RKO (cell line): ENCODE data around the gene HMCN2.

Experiments used
- DNase-seq: peaks from one replicate; pipeline ENCODE4 v3.0.0-alpha.2; 2016; ENCODE audit warnings: low spot score

Gene HMCN2

GRCh38 chr9:130414910-130415746 lies 149.6 kb downstream of the HMCN2 start:
- DNase-seq = no peak

- peak; percentile 38 for DNase-seq
Observed at GRCh38 chr9:130417602-130418001, 152.0 kb downstream of the HMCN2 start.

GRCh38 chr9:130418776-130419175 lies 153.2 kb downstream of the HMCN2 start:
- DNase-seq = no peak

GRCh38 chr9:130419521-130420035 lies 154.0 kb downstream of the HMCN2 start:
- DNase-seq = no peak

- DNase-seq = no peak
Observed at GRCh38 chr9:130421154-130421801, 155.7 kb downstream of the HMCN2 start.

GRCh38 chr9:130421802-130422276 lies 156.3 kb downstream of the HMCN2 start:
- peak; percentile 51 for DNase-seq

GRCh38 chr9:130422546-130422945 lies 157.0 kb downstream of the HMCN2 start:
- no peak for DNase-seq

- no peak for DNase-seq
Observed at GRCh38 chr9:130423272-130423671, 157.7 kb downstream of the HMCN2 start.

GRCh38 chr9:130424595-130425454 lies 159.3 kb downstream of the HMCN2 start:
- DNase-seq = no peak

- DNase-seq = no peak
Observed at GRCh38 chr9:130425741-130426466, 160.3 kb downstream of the HMCN2 start.

GRCh38 chr9:130426467-130426773 lies 160.9 kb downstream of the HMCN2 start:
- no peak for DNase-seq

GRCh38 chr9:130426883-130427282 lies 161.3 kb downstream of the HMCN2 start:
- DNase-seq = no peak

GRCh38 chr9:130427326-130427725 lies 161.8 kb downstream of the HMCN2 start:
- DNase-seq = no peak

GRCh38 chr9:130428086-130428665 lies 162.6 kb downstream of the HMCN2 start:
- no peak for DNase-seq

GRCh38 chr9:130429381-130429780 lies 163.8 kb downstream of the HMCN2 start:
- no peak for DNase-seq

GRCh38 chr9:130429831-130430230 lies 164.3 kb downstream of the HMCN2 start:
- DNase-seq = no peak

- no peak for DNase-seq
Observed at GRCh38 chr9:130430232-130430631, 164.7 kb downstream of the HMCN2 start.

- DNase-seq = no peak
Observed at GRCh38 chr9:130430734-130431535, 165.4 kb downstream of the HMCN2 start.

GRCh38 chr9:130431536-130432303 lies 166.2 kb downstream of the HMCN2 start:
- no peak for DNase-seq

GRCh38 chr9:130432362-130432761 lies 166.8 kb downstream of the HMCN2 start:
- no peak for DNase-seq
